Epithelial cell of esophagus (primary cell): ENCODE data around the gene MPHOSPH6.
"Not testable (repeated sequence)": the region's sequence is repeated elsewhere in the genome, so short reads cannot be mapped to it uniquely, and the experiment has no call there.

Source experiments
- DNase-seq: peaks from one replicate; pipeline ENCODE4 v3.0.0; 2010; ENCODE audit warnings: low read depth
- H3K4me3 ChIP-seq: 2 replicates; pipeline ENCODE4 v1.5.1; 2011; ENCODE audit warnings: mild to moderate bottlenecking, low read length, control low read depth
- TF ChIP-seq, protein P1 (sequence below): IDR thresholded peaks from 2 replicates; pipeline ENCODE4 v1.5.1; 2011; ENCODE audit warnings: low read depth, mild to moderate bottlenecking, low read length, control low read depth, inconsistent platforms; ENCODE audit not compliant: insufficient read depth; ENCODE audit errors: missing control alignments

Gene MPHOSPH6

DNA sequence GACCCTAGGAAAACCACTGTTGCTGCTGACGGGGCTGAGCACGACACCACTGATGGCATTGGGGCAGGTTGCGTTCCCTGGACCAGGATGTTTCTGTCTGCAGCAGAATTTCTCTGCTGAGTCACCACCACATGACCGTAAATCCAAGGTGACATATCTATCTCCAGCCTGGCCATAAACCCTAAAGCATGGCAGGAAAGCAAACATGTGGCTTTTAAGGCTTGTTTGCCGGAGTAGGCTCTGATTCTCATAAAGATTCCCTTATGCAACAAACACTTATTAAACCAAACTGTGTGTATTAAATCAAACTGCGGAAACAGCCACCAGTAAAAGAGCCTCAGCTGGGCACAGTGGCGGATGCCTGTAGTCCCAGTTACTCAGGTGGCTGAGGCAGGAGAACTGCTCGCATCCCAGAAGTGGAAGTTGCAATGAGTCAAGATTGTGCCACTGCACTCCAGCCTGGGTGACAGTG, 17.3 kb downstream of the MPHOSPH6 start:
- no peak overlapping the region for H3K4me3 ChIP-seq
- no peak for DNase-seq
- TF ChIP-seq, protein P1, sequence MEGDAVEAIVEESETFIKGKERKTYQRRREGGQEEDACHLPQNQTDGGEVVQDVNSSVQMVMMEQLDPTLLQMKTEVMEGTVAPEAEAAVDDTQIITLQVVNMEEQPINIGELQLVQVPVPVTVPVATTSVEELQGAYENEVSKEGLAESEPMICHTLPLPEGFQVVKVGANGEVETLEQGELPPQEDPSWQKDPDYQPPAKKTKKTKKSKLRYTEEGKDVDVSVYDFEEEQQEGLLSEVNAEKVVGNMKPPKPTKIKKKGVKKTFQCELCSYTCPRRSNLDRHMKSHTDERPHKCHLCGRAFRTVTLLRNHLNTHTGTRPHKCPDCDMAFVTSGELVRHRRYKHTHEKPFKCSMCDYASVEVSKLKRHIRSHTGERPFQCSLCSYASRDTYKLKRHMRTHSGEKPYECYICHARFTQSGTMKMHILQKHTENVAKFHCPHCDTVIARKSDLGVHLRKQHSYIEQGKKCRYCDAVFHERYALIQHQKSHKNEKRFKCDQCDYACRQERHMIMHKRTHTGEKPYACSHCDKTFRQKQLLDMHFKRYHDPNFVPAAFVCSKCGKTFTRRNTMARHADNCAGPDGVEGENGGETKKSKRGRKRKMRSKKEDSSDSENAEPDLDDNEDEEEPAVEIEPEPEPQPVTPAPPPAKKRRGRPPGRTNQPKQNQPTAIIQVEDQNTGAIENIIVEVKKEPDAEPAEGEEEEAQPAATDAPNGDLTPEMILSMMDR, result no peak

DNA sequence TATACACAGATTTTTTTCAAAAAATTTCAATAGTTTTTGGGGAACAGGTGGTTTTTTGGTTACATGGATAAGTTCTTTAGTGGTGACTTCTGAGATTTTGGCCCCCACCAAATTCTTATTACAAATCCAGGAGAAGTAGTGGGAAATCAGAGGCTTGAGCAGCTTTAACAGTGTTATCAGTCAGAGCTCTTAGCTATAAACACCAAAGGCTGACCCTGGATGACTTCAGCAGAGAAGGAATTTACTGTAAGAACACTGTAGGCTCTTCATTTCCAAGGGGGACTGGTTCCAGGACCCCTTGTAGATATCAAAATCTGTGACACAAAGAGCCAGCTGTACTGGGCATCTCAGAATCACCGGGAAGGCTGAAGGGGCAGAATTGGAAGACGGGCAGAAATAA, 17.8 kb downstream of the MPHOSPH6 start:
- no peak for DNase-seq
- H3K4me3 ChIP-seq, result no peak overlapping the region
- TF ChIP-seq, protein P1, result no peak

DNA sequence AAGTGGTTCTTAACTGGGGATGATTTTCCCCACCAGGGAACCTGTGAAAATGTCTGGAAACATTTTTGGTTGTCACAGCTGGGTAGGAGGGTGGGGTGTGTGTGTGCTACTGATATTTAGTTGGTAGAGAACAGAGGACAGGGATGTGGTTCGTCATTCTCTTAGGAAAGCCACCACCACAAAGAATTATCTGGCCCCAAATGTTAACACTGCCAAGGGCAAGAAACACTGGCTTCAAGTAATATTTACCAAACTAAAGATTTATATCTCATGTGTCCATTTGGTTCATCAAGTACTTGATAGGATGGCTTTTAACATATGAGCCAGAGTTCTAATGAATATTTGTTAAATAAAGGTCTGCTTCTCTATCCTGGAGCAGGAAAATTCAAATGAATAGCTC, 19.5 kb downstream of the MPHOSPH6 start:
- DNase-seq, result no peak
- no peak overlapping the region for H3K4me3 ChIP-seq
- TF ChIP-seq, protein P1, result no peak

DNA sequence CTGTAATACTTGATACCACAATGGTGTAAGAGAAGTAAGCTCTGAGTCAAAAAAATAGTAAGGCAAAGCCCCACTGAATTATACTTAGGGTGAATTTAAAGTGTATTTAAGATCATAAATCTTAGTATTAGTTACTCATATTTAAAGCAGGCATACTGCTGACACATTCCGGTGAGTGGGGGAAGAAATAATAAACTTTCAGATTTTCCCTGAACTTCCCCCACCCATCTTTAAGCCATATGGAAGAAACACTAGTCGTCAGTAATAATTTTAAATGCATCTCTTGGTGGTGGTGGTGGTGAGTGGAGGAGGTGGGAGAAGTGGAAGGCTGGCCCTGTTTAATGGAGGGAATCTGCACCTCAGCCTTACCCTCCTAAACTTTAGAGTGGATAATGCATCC, 20.5 kb downstream of the MPHOSPH6 start:
- DNase-seq, result no peak
- TF ChIP-seq, protein P1, result no peak

DNA sequence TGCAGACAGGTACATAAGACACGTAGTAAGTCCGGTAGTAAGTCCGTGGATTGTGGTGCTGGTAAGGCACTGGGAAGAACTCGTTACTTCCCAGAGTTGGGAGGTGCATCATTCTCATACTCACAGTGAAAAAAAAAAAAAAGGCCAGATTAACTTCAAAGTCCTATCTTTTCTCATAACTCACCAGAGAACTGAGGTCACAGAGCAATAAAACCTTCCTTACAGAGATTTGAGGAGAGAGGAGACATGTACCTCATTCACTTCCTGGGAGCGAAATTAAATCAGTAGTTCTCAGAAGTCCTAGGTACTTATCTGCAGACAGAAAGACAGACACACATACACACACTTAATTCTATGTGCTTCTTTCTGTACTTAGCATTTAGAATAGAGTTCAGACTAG, 22.5 kb downstream of the MPHOSPH6 start:
- TF ChIP-seq, protein P1, result no peak
- no peak for DNase-seq
- no peak overlapping the region for H3K4me3 ChIP-seq

More for the DNA sequence above, 20.5 kb downstream of the MPHOSPH6 start:
- no peak overlapping the region for H3K4me3 ChIP-seq

DNA sequence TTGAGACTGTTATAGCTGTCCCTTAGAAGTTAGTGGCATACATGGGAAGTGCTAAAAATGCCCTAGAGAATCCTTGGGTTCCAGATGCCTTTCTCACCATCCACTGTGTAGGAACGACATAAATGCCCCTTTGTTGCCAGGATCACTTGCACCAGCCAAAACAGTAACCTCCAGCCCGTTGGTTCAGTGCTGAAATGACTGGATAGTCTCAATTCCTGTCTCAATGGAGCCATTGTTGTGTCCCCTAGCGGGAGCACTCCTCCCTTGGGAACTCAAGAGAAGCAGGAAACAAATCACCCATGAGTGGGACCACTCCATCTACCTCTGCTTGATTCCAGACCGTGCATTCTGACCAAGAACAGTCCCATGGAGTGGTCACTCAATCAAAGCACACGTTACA, 23.1 kb downstream of the MPHOSPH6 start:
- H3K4me3 ChIP-seq, result no peak overlapping the region
- TF ChIP-seq, protein P1, result no peak
- DNase-seq, result no peak

DNA sequence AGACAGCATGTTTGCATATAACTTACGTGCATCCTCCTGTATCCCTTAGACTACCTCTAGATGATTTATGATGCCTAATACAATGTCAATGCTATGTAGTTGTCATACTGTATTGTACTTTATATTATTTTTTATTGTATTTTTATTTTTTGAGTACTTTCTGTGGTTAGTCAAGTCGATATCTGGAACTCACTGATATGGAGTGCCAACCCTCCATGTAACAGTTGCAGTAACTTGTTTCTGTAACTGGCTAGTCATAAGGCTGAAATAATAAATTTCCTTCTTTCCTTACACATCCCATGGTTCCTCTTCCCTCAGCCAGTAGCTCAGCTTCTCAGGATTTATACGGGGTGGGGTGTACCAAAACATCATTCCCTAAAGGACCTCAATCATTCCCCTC, 23.5 kb downstream of the MPHOSPH6 start:
- H3K4me3 ChIP-seq, result no peak overlapping the region
- DNase-seq, result no peak
- TF ChIP-seq, protein P1, result no peak

DNA sequence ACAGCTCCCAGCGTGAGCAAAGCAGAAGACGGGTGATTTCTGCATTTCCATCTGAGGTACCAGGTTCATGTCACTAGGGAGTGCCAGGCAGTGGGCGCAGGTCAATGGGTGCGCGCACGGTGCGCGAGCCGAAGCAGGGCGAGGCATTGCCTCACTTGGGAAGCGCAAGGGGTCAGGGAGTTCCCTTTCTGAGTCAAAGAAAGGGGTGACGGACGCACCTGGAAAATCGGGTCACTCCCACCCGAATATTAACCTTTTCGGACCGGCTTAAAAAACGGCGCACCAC, 30.8 kb downstream of the MPHOSPH6 start:
- not testable (repeated sequence) for H3K4me3 ChIP-seq, DNase-seq
